Neural progenitor cell (in vitro differentiated cells): ENCODE measurements around the gene ATP8B4. TPM values are rescaled to one million over a fixed set of nuclear protein-coding genes. Genes with fewer than 3 reads are reported as not detected.

Source experiments
- DNase-seq: peaks from one replicate; pipeline ENCODE4 v3.0.0-alpha.2; 2016; ENCODE audit warnings: low spot score
- H2AFZ ChIP-seq: fragments of 200-600 bp; sonication (generic); replicated peaks from 2 replicates; pipeline ENCODE4 v1.6.1; 2016; ENCODE audit warnings: antibody characterized with exemption
- H3F3A ChIP-seq: fragments of 200-600 bp; sonication (generic); 2 replicates; pipeline ENCODE4 v1.6.1; 2016; ENCODE audit warnings: antibody characterized with exemption, low read depth
- H3K27ac ChIP-seq: fragments of 200-600 bp; sonication (generic); 2 replicates; pipeline ENCODE4 v1.5.1; 2016; ENCODE audit warnings: mild to moderate bottlenecking
- H3K27me3 ChIP-seq: fragments of 200-600 bp; sonication (generic); 2 replicates; pipeline ENCODE4 v1.6.1; 2016; ENCODE audit warnings: mild to moderate bottlenecking, moderate library complexity
- H3K36me3 ChIP-seq: fragments of 200-600 bp; sonication (generic); 2 replicates; pipeline ENCODE4 v1.5.1; 2016
- H3K4me1 ChIP-seq: fragments of 200-600 bp; sonication (generic); 2 replicates; pipeline ENCODE4 v1.6.1; 2016; ENCODE audit warnings: mixed run types
- H3K4me2 ChIP-seq: fragments of 200-600 bp; sonication (generic); 2 replicates; pipeline ENCODE4 v1.6.1; 2016
- H3K4me3 ChIP-seq: fragments of 200-600 bp; sonication (generic); 2 replicates; pipeline ENCODE4 v1.5.1; 2016
- H3K79me2 ChIP-seq: fragments of 200-600 bp; sonication (generic); 2 replicates; pipeline ENCODE4 v1.6.1; 2016; ENCODE audit warnings: low read depth
- H3K9ac ChIP-seq: fragments of 200-600 bp; sonication (generic); 2 replicates; pipeline ENCODE4 v1.6.1; 2016
- H3K9me3 ChIP-seq: fragments of 200-600 bp; sonication (generic); 2 replicates; pipeline ENCODE4 v1.5.1; 2016; ENCODE audit warnings: low read depth
- H4K20me1 ChIP-seq: fragments of 200-600 bp; sonication (generic); 2 replicates; pipeline ENCODE4 v1.6.1; 2016; ENCODE audit warnings: low read depth
- H3K27ac Mint-ChIP-seq: 3 replicates; pipeline ENCODE4 v1.8.0; 2021; ENCODE audit warnings: mixed read lengths
- H3K27me3 Mint-ChIP-seq: 2 replicates; pipeline ENCODE4 v1.8.0; 2022; ENCODE audit warnings: low read depth, mild to moderate bottlenecking, inconsistent platforms, moderate library complexity, mixed read lengths; ENCODE audit not compliant: insufficient read depth
- H3K36me3 Mint-ChIP-seq: 3 replicates; pipeline ENCODE4 v1.8.0; 2021; ENCODE audit warnings: mixed read lengths
- H3K4me1 Mint-ChIP-seq: 3 replicates; pipeline ENCODE4 v1.8.0; 2021; ENCODE audit warnings: mixed read lengths
- H3K4me3 Mint-ChIP-seq: 3 replicates; pipeline ENCODE4 v1.8.0; 2021; ENCODE audit warnings: mild to moderate bottlenecking, moderate library complexity, mixed read lengths
- H3K9me3 Mint-ChIP-seq: 3 replicates; pipeline ENCODE4 v1.8.0; 2020; ENCODE audit warnings: mixed read lengths
- CTCF ChIP-seq: fragments of 200-600 bp; sonication (generic); IDR thresholded peaks from 2 replicates; pipeline ENCODE4 v1.5.1; 2017; ENCODE audit warnings: antibody characterized with exemption, mild to moderate bottlenecking
- EZH2 ChIP-seq: fragments of 200-600 bp; sonication (generic); IDR thresholded peaks from 2 replicates; pipeline ENCODE4 v1.6.1; 2017; ENCODE audit warnings: antibody characterized with exemption, mild to moderate bottlenecking, moderate library complexity
- EZH2phosphoT487 ChIP-seq: fragments of 200-600 bp; sonication (generic); IDR thresholded peaks from 2 replicates; pipeline ENCODE4 v1.6.1; 2017; ENCODE audit warnings: antibody characterized with exemption
- total RNA-seq: library from RNA; depleted of rRNA; stranded (reverse); fragments of >200 nt; gene quantifications from 2 replicates; pipeline ENCODE4 v1.2.3, GENCODE V29; 2015; ENCODE audit warnings: low replicate concordance

ATP8B4 gene
- total RNA-seq, 1 donor from 2014 or later, result 2.7 TPM

- Histone ChIP-seq H4K20me1 (no peaks in the 10 kb centered on the region), H3K9me3 (no peaks in the 10 kb centered on the region), H3K27me3 (no peaks in the 10 kb centered on the region), H3K9ac (no peak overlapping the region), H3K79me2 (no peaks in the 10 kb centered on the region), H3K4me1 (peaks cover 8% of the 10 kb centered on the region), H3F3A (peaks cover 5% of the 10 kb centered on the region), H3K27ac (no peak overlapping the region), H2AFZ (no peak overlapping the region), H3K4me3 (no peak overlapping the region), H3K36me3 (no peaks in the 10 kb centered on the region), H3K4me2 (no peak overlapping the region)
- Mint-ChIP-seq H3K27ac (no peak overlapping the region), H3K27me3 (peaks cover 3% of the 10 kb centered on the region), H3K9me3 (no peaks in the 10 kb centered on the region), H3K4me1 (peaks cover 10% of the 10 kb centered on the region), H3K4me3 (no peak overlapping the region), H3K36me3 (no peaks in the 10 kb centered on the region)
- no peak for DNase-seq
- TF ChIP-seq EZH2 (no peak), EZH2phosphoT487 (no peak), CTCF (no peak)
Observed at GRCh38 chr15:50082066-50082465, 37.0 kb downstream of the ATP8B4 start.

- H3K36me3 ChIP-seq, result no peaks in the 10 kb centered on the region
- no peaks in the 10 kb centered on the region for H3K9me3 Mint-ChIP-seq
- no peaks in the 10 kb centered on the region for H3K27me3 ChIP-seq
- H3K4me3 ChIP-seq, result no peak overlapping the region
- TF ChIP-seq EZH2phosphoT487 (no peak), CTCF (no peak), EZH2 (no peak)
- H3K4me1 Mint-ChIP-seq, result no peaks in the 10 kb centered on the region
- H3K9me3 ChIP-seq, result no peaks in the 10 kb centered on the region
- no peak overlapping the region for H3K9ac ChIP-seq
- no peaks in the 10 kb centered on the region for H4K20me1 ChIP-seq
- no peaks in the 10 kb centered on the region for H3K79me2 ChIP-seq
- H3K4me3 Mint-ChIP-seq, result no peak overlapping the region
- no peaks in the 10 kb centered on the region for H3F3A ChIP-seq
- no peak overlapping the region for H2AFZ ChIP-seq
- H3K27ac ChIP-seq, result no peak overlapping the region
- peak; percentile 34 for DNase-seq
- H3K4me1 ChIP-seq, result peaks cover 8% of the 10 kb centered on the region
- H3K4me2 ChIP-seq, result no peak overlapping the region
- no peaks in the 10 kb centered on the region for H3K36me3 Mint-ChIP-seq
- no peak overlapping the region for H3K27ac Mint-ChIP-seq
- no peaks in the 10 kb centered on the region for H3K27me3 Mint-ChIP-seq
Observed at GRCh38 chr15:50077651-50078050, 41.4 kb downstream of the ATP8B4 start.

GRCh38 chr15:50077176-50077575 lies 41.9 kb downstream of the ATP8B4 start:
- Mint-ChIP-seq H3K4me3 (no peak overlapping the region), H3K9me3 (no peaks in the 10 kb centered on the region), H3K36me3 (no peaks in the 10 kb centered on the region), H3K4me1 (no peaks in the 10 kb centered on the region), H3K27ac (no peak overlapping the region), H3K27me3 (no peaks in the 10 kb centered on the region)
- Histone ChIP-seq H3K4me1 (peaks cover 8% of the 10 kb centered on the region), H3K9ac (no peak overlapping the region), H3F3A (no peaks in the 10 kb centered on the region), H3K27ac (no peak overlapping the region), H3K79me2 (no peaks in the 10 kb centered on the region), H3K4me2 (no peak overlapping the region), H4K20me1 (no peaks in the 10 kb centered on the region), H3K9me3 (no peaks in the 10 kb centered on the region), H3K4me3 (no peak overlapping the region), H2AFZ (no peak overlapping the region), H3K36me3 (no peaks in the 10 kb centered on the region), H3K27me3 (no peaks in the 10 kb centered on the region)
- DNase-seq, result no peak
- TF ChIP-seq EZH2phosphoT487 (no peak), CTCF (no peak), EZH2 (no peak)
